GM06990 (cell line): ENCODE data around the gene SP6.

Experiments used
- DNase-seq: peaks from one replicate; pipeline ENCODE4 v3.0.0-alpha.2; 2011; ENCODE audit not compliant: insufficient read length; ENCODE audit errors: extremely low read depth
- H3K27me3 ChIP-seq: replicated peaks from 2 replicates; pipeline ENCODE4 v1.6.0; 2011; ENCODE audit warnings: low read length; ENCODE audit not compliant: control insufficient read depth, insufficient read depth
- H3K36me3 ChIP-seq: 2 replicates; pipeline ENCODE4 v1.5.1; 2011; ENCODE audit warnings: low read length; ENCODE audit not compliant: control insufficient read depth, insufficient read depth
- H3K4me3 ChIP-seq: replicated peaks from 2 replicates; pipeline ENCODE4 v1.5.1; 2011; ENCODE audit warnings: low read depth, mild to moderate bottlenecking, control low read depth, low read length
- CTCF ChIP-seq: IDR thresholded peaks from 2 replicates; pipeline ENCODE4 v1.5.1; 2011; ENCODE audit warnings: low read length, control low read depth, mild to moderate bottlenecking, inconsistent platforms; ENCODE audit not compliant: insufficient read depth, poor library complexity, severe bottlenecking

Gene SP6

DNA sequence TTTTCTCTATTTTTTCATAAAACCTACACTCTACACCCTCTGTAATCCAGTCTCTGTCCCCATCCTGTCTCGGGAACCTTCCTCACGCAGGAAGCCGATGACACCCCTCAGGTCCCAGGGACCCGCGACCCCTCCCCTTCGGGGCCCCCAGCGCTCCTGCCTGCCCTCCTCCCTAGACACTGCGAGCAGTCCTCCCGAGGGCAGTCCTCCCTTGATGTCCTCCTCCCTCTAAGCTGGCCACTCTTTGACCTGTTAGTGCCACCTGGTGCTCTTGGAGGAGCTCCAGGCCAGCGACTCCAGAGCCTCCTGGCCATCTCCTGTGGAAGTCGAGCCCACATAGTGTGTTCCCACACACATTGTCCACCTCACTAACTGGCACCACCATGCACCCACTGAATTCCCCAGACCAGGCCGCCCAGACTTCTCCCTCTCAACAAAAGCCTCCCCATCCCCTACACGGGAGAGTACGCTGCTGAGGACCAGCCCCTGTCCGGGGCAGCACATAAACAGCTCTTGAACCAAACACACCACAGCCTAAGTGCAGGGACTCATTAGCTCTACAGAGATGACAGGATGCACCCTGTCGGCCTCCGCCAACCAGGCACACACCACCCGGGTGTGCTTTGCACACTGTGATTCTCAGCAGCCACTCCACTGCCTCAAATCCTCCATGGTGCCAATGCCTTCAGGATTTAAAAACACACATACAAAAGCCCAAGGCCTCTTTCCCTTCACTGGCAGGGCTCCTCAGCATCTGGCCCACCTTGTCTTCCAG, 38.6 kb downstream of the SP6 start:
- no peak for DNase-seq
- H3K36me3 ChIP-seq = peaks cover 41% of the 10 kb centered on the region
- no peak for TF ChIP-seq CTCF

GRCh38 chr17:47811709-47812108, 39.3 kb downstream of the SP6 start:
- peaks cover 40% of the 10 kb centered on the region for H3K36me3 ChIP-seq
- no peak overlapping the region for H3K4me3 ChIP-seq
- DNase-seq = no peak
- H3K27me3 ChIP-seq = no peaks in the 10 kb centered on the region
- TF ChIP-seq CTCF = no peak

More for the DNA sequence above, 38.6 kb downstream of the SP6 start:
- Histone ChIP-seq H3K4me3 (no peak overlapping the region), H3K27me3 (no peaks in the 10 kb centered on the region)

DNA sequence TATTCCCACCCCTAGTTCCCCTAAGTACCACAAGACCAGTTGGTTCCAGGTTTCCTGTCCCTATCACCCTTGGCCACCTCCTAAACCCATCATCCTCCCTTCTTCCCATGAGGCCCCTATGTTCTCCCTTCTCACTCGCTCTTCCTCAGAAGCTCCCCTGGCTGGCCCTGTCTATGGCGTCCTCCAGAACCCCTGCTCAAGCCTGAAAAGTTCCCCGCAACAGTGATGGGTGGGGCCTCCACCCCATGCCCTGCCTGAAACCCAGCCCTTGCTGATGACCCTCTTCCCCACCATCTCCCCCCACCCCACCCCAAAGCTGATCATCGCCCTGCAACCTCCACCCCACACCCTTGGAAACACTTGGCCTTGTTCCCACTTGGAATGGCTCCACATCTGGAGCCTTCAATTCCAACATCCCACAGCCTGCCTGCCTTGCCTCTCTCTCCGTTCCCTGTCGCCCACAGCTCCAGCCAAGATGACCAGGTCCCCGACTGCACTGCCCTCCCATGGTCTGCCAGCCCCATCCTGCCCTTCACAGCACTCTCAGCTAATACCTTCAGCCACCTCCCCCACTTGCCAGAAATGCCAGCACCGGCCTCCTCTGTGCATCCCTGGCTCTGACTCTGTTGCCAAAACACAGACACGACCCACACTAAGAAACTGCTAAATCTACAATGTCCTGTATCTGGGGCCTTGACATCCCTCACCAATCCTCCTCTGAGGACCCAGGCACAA, 39.9 kb downstream of the SP6 start:
- Histone ChIP-seq H3K27me3 (no peaks in the 10 kb centered on the region), H3K36me3 (peaks cover 34% of the 10 kb centered on the region), H3K4me3 (no peak overlapping the region)
- DNase-seq = no peak
- TF ChIP-seq CTCF = no peak

DNA sequence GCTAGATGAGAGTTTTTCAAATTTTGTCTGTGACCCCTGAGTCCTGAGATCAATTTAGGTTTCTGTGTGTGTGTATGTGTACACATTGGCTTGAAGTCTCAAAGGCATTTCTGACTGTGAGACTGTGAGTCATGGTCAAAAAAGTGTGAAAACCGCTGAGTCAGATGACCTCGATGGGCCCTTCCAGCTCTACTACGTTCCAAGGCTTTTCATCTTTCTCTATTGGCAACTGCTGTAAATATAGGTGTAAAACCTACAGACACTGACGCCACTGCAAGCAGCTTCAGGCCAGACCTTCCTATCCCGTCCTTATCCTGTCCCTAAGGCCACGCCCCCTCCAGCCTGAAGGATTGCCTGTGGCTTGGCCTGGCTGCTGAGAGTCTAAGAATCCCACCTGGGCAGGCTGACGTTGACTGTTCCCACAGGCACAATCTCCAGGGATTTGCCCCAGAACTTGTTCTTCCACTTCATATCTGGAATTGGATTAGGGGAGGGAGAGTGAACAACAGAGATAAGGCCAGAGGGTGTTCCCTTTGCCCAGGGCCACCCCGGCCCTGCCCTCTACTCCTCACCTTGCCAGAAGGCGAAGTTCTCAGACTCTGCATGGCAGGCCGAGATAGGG, 40.7 kb downstream of the SP6 start:
- no peak overlapping the region for H3K4me3 ChIP-seq
- DNase-seq = no peak
- H3K36me3 ChIP-seq = peaks cover 28% of the 10 kb centered on the region
- TF ChIP-seq CTCF = no peak
- H3K27me3 ChIP-seq = no peaks in the 10 kb centered on the region

GRCh38 chr17:47808830-47809480, 42.0 kb downstream of the SP6 start:
- peaks cover 22% of the 10 kb centered on the region for H3K36me3 ChIP-seq
- DNase-seq = no peak
- no peak overlapping the region for H3K4me3 ChIP-seq
- TF ChIP-seq CTCF = no peak
- H3K27me3 ChIP-seq = no peaks in the 10 kb centered on the region
